Stimulated activated naive CD8-positive, alpha-beta T cell treated with anti-CD3 and anti-CD28 coated beads, Interleukin-15, Interleukin-2, amounts not matched to agents 100 ng/mL and 50 ng/mL, for 24 hours (primary cell): ENCODE results near the gene FAM13C.

Experiments used
- H3K27ac Mint-ChIP-seq: one replicate; pipeline ENCODE4 v1.8.0; 2021; ENCODE audit warnings: mild to moderate bottlenecking, mixed read lengths
- H3K27me3 Mint-ChIP-seq: one replicate; pipeline ENCODE4 v1.8.0; 2021; ENCODE audit warnings: mixed read lengths
- H3K36me3 Mint-ChIP-seq: one replicate; pipeline ENCODE4 v1.8.0; 2021; ENCODE audit warnings: low read depth, mixed read lengths
- H3K4me1 Mint-ChIP-seq: one replicate; pipeline ENCODE4 v1.8.0; 2021; ENCODE audit warnings: low read depth, mixed read lengths
- H3K4me3 Mint-ChIP-seq: one replicate; pipeline ENCODE4 v1.8.0; 2021; ENCODE audit warnings: mild to moderate bottlenecking, mixed read lengths
- H3K9me3 Mint-ChIP-seq: one replicate; pipeline ENCODE4 v1.8.0; 2021; ENCODE audit warnings: mixed read lengths

Gene FAM13C

DNA sequence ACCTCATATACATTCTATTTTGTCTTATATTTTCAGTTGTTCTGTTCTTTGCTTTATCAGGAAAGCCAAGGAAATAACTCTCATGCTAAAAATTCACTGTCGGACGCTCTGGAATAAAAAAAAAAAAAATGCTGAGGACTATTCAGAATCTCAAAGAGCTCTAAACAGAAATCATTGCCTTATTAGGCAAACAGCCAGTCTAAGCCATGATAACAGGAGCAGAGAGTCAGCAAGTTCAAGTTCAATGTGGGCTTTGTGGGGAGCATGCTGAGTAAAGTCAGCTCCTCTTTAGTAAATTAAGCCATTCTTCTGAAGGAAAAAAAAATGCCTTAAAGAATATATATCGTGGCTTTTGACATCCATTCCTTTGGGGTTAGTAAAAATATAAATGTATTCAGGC, 13.6 kb upstream of the FAM13C start:
- Mint-ChIP-seq H3K4me1 (no peaks in the 10 kb centered on the region), H3K27me3 (no peaks in the 10 kb centered on the region), H3K36me3 (no peaks in the 10 kb centered on the region), H3K9me3 (no peaks in the 10 kb centered on the region), H3K27ac (no peak overlapping the region), H3K4me3 (no peak overlapping the region)

DNA sequence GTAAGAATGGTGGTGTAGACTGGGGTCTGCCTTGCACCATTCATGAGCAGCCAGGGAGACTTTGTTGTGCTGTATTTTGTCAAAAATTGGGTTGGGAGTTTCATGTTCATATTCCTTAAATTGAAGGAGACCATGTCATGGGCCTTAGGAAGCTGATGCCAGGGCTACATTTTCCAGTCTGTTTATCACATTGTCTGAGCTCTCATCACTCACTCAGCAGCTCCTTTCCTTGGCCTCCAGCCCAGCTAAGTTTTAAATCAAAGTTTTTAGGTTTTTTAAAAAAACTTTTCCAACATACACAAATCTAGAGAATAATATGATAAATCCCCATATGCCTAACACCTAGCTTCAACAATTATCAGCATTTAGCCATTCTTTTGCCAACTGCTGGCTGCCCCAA, 12.6 kb upstream of the FAM13C start:
- H3K4me3 Mint-ChIP-seq = no peak overlapping the region
- H3K4me1 Mint-ChIP-seq = no peaks in the 10 kb centered on the region
- H3K36me3 Mint-ChIP-seq = no peaks in the 10 kb centered on the region
- no peak overlapping the region for H3K27ac Mint-ChIP-seq
- H3K9me3 Mint-ChIP-seq = no peaks in the 10 kb centered on the region
- no peaks in the 10 kb centered on the region for H3K27me3 Mint-ChIP-seq

GRCh38 chr10:59373071-59373470, 10.7 kb upstream of the FAM13C start:
- no peak overlapping the region for H3K27ac Mint-ChIP-seq
- no peaks in the 10 kb centered on the region for H3K4me1 Mint-ChIP-seq
- H3K4me3 Mint-ChIP-seq = no peak overlapping the region
- H3K36me3 Mint-ChIP-seq = no peaks in the 10 kb centered on the region
- H3K9me3 Mint-ChIP-seq = no peaks in the 10 kb centered on the region
- no peaks in the 10 kb centered on the region for H3K27me3 Mint-ChIP-seq

GRCh38 chr10:59372543-59372942, 10.2 kb upstream of the FAM13C start:
- no peaks in the 10 kb centered on the region for H3K27me3 Mint-ChIP-seq
- H3K4me3 Mint-ChIP-seq = no peak overlapping the region
- H3K9me3 Mint-ChIP-seq = no peaks in the 10 kb centered on the region
- no peaks in the 10 kb centered on the region for H3K4me1 Mint-ChIP-seq
- H3K27ac Mint-ChIP-seq = no peak overlapping the region
- no peaks in the 10 kb centered on the region for H3K36me3 Mint-ChIP-seq

GRCh38 chr10:59366290-59366689, 3.9 kb upstream of the FAM13C start:
- H3K36me3 Mint-ChIP-seq = no peaks in the 10 kb centered on the region
- H3K27me3 Mint-ChIP-seq = peaks cover 31% of the 10 kb centered on the region
- H3K27ac Mint-ChIP-seq = no peak overlapping the region
- H3K4me3 Mint-ChIP-seq = no peak overlapping the region
- H3K4me1 Mint-ChIP-seq = peaks cover 7% of the 10 kb centered on the region
- no peaks in the 10 kb centered on the region for H3K9me3 Mint-ChIP-seq

DNA sequence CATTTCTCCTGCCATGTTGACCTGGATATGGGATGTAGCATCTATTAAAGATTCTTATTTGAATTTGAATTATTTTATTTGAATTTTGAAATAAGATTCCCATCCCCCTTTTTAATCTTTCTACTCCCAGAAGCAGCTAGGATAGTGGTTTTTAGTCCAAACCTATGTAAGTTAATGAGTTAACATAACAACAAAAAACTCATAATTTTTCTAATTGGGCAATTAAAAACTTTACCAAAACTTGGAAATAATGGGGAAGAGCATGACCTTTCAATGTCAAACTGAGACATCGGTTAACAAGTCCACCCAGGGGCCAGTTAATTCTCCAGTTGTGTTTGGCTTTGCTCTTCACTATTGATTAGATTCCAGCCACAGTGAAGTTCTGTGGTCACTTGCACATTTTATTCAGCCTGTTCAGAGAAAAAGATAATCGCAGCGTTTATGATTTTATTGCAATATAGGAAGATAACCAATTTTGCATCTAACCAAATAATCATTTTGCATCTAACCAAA, 1.2 kb upstream of the FAM13C start:
- no peak overlapping the region for H3K4me3 Mint-ChIP-seq
- H3K36me3 Mint-ChIP-seq = no peaks in the 10 kb centered on the region
- H3K4me1 Mint-ChIP-seq = peaks cover 7% of the 10 kb centered on the region
- H3K9me3 Mint-ChIP-seq = no peaks in the 10 kb centered on the region
- H3K27ac Mint-ChIP-seq = no peak overlapping the region
- peaks cover 37% of the 10 kb centered on the region for H3K27me3 Mint-ChIP-seq

DNA sequence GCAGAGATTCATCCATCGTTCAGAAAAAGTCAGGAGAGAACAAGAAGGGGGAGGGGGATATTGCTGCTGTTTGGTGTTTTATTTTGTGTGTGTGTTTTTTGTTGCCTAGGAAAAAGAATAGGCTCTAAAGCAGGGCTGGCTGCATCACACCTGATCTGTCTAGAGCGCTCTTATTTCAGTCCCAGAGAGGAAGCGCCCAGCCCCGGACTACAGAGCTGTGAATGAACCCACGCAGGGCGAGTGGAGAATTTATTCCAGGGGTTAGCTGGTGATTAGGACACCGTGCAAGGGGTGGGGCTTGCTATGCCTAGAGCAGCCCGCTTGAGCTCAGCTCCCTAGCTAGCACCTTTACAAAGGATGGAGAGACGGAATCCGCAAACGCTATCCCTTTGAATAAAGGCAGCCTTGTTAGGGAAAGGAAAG, 621 bp upstream of the FAM13C start:
- H3K27ac Mint-ChIP-seq = no peak overlapping the region
- H3K4me3 Mint-ChIP-seq = peak overlapping the region; percentile 13
- peaks cover 7% of the 10 kb centered on the region for H3K4me1 Mint-ChIP-seq
- H3K36me3 Mint-ChIP-seq = no peaks in the 10 kb centered on the region
- H3K9me3 Mint-ChIP-seq = no peaks in the 10 kb centered on the region
- peaks cover 37% of the 10 kb centered on the region for H3K27me3 Mint-ChIP-seq

- peak overlapping the region; percentile 45 for H3K4me3 Mint-ChIP-seq
- no peak overlapping the region for H3K27ac Mint-ChIP-seq
- no peaks in the 10 kb centered on the region for H3K36me3 Mint-ChIP-seq
- H3K9me3 Mint-ChIP-seq = no peaks in the 10 kb centered on the region
- peaks cover 7% of the 10 kb centered on the region for H3K4me1 Mint-ChIP-seq
- H3K27me3 Mint-ChIP-seq = peaks cover 37% of the 10 kb centered on the region
Observed at GRCh38 chr10:59361663-59362143, 646 bp downstream of the FAM13C start.

DNA sequence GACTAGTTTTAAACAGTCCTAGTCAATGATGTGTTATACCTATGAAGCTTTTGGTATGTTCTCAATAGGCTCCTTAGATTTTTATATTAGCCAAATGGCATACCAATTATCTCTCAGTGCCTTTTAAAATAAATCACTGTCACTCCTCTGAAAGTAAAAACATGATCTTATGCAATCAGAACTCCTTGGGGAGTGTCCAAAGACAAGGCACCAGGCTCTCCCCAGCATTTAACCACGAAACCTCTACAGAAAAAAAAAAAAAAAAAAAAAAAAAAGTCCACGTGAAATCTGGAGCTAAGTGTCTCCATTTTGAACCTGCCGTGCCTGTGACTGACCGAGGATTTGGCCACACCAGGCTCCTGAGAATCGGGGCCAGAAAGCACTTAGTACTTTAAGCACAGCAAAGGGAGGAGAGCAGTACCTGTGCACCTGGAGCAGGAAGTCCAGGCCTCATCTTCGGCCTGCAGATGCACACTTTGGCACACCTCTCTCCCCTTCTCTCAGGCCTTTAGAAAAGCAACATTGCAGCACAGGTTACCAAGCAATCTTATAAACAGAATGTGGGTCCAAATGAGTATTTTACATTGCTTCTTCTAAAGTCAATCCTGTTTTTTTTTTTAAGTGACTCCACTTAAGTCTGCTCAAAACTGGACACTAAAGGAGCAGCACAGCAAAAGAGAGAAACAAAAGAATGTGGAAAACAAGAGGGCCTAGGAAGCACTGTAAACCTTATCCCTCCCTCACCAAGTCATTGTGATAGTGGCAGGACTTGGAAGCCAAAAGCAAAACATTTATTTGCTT, 1.5 kb downstream of the FAM13C start:
- H3K9me3 Mint-ChIP-seq = no peaks in the 10 kb centered on the region
- peaks cover 37% of the 10 kb centered on the region for H3K27me3 Mint-ChIP-seq
- H3K36me3 Mint-ChIP-seq = no peaks in the 10 kb centered on the region
- H3K4me3 Mint-ChIP-seq = no peak overlapping the region
- no peak overlapping the region for H3K27ac Mint-ChIP-seq
- H3K4me1 Mint-ChIP-seq = peaks cover 7% of the 10 kb centered on the region

- Mint-ChIP-seq H3K4me1 (peaks cover 7% of the 10 kb centered on the region), H3K27ac (no peak overlapping the region), H3K4me3 (no peak overlapping the region), H3K36me3 (no peaks in the 10 kb centered on the region), H3K9me3 (no peaks in the 10 kb centered on the region), H3K27me3 (peaks cover 22% of the 10 kb centered on the region)
Observed at GRCh38 chr10:59358576-59358975, 3.8 kb downstream of the FAM13C start.

DNA sequence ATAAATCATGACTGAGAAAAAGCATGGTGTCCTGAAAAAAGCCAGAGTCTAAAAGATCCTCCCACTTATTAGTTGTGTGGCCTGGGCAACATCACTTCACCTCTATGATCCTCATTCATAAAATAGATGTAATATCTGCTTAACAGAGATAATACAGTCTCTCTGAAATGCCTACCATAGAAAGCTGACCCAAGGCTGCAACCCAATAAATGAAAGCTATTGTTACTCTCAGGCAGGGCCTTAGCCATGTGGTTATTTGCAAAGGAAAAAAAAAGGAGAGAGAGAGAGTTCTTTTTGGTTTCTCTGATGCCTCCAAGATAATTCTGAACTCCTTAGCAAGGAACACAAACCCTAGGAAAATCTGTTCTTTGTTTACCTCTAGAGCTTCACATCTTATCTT, 7.9 kb downstream of the FAM13C start:
- no peaks in the 10 kb centered on the region for H3K36me3 Mint-ChIP-seq
- no peaks in the 10 kb centered on the region for H3K9me3 Mint-ChIP-seq
- H3K27me3 Mint-ChIP-seq = no peaks in the 10 kb centered on the region
- H3K4me1 Mint-ChIP-seq = no peaks in the 10 kb centered on the region
- H3K27ac Mint-ChIP-seq = no peak overlapping the region
- H3K4me3 Mint-ChIP-seq = no peak overlapping the region

GRCh38 chr10:59350558-59350957, 11.8 kb downstream of the FAM13C start:
- no peaks in the 10 kb centered on the region for H3K27me3 Mint-ChIP-seq
- no peaks in the 10 kb centered on the region for H3K4me1 Mint-ChIP-seq
- no peaks in the 10 kb centered on the region for H3K36me3 Mint-ChIP-seq
- H3K9me3 Mint-ChIP-seq = no peaks in the 10 kb centered on the region
- H3K27ac Mint-ChIP-seq = no peak overlapping the region
- no peak overlapping the region for H3K4me3 Mint-ChIP-seq

- Mint-ChIP-seq H3K36me3 (no peaks in the 10 kb centered on the region), H3K27ac (no peak overlapping the region), H3K27me3 (no peaks in the 10 kb centered on the region), H3K9me3 (no peaks in the 10 kb centered on the region), H3K4me3 (no peak overlapping the region), H3K4me1 (no peaks in the 10 kb centered on the region)
Observed at GRCh38 chr10:59346321-59346720, 16.0 kb downstream of the FAM13C start.

DNA sequence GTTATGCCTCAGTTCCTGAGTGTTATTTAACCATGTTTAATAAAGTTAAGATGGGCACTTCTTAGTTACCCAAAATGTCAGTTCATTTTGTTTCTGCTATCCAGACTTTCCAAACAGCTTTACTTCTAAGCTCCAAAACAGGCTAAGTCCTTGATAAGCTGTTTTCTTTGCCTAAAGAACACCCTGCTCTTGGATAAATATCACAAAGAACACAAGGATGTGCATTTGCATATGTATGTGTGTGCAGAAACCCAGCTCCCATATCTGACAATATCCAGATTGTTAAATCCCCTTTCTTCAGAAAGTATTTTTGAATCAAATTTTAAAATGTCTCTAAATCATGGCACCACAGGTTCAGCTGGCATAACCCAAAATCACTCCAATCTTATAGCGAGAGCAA, 19.6 kb downstream of the FAM13C start:
- Mint-ChIP-seq H3K9me3 (no peaks in the 10 kb centered on the region), H3K27me3 (no peaks in the 10 kb centered on the region), H3K36me3 (no peaks in the 10 kb centered on the region), H3K4me3 (no peak overlapping the region), H3K4me1 (no peaks in the 10 kb centered on the region), H3K27ac (no peak overlapping the region)

DNA sequence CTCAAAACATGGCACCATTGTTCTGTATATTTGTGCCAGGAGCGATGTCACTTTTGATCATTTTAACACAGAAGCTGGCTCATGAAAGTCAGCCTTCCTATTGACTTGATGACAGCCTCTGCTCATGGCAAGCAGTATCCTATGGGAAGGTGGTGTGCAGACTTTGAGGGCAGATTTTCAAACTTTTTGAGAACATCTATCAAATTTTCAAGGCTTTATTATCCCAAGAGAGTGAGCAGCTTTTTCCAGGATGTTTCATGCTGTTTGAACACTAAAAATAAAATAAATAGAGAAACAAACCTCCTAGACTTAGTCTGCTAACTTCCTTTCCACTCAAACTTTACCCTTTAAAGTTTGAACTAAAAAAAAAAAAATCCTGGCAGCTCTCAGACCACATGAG, 20.3 kb downstream of the FAM13C start:
- no peaks in the 10 kb centered on the region for H3K36me3 Mint-ChIP-seq
- no peak overlapping the region for H3K4me3 Mint-ChIP-seq
- H3K9me3 Mint-ChIP-seq = no peaks in the 10 kb centered on the region
- H3K4me1 Mint-ChIP-seq = no peaks in the 10 kb centered on the region
- no peak overlapping the region for H3K27ac Mint-ChIP-seq
- H3K27me3 Mint-ChIP-seq = no peaks in the 10 kb centered on the region

GRCh38 chr10:59340285-59340684, 22.1 kb downstream of the FAM13C start:
- Mint-ChIP-seq H3K4me1 (no peaks in the 10 kb centered on the region), H3K27ac (no peak overlapping the region)

More at GRCh38 chr10:59340285-59340684, 22.1 kb downstream of the FAM13C start:
- H3K4me3 Mint-ChIP-seq = no peak overlapping the region
- H3K27me3 Mint-ChIP-seq = no peaks in the 10 kb centered on the region
- H3K9me3 Mint-ChIP-seq = no peaks in the 10 kb centered on the region
- no peaks in the 10 kb centered on the region for H3K36me3 Mint-ChIP-seq
